MM.1S (cell line): ENCODE data around the gene WNT9B.

Source experiments
- EZH2 ChIP-seq: fragments of 300-600 bp; sonication (generic); optimal IDR thresholded peaks from 2 replicates; pipeline ENCODE3; 2017; ENCODE audit warnings: low read depth, mild to moderate bottlenecking, antibody characterized with exemption, low read length, mixed read lengths
- TF ChIP-seq, protein P1 (sequence below): fragments of 300-600 bp; sonication (generic); IDR thresholded peaks from 2 replicates; pipeline ENCODE4 v1.5.1; 2016; ENCODE audit warnings: antibody characterized with exemption, low read length, mixed read lengths

DNA sequence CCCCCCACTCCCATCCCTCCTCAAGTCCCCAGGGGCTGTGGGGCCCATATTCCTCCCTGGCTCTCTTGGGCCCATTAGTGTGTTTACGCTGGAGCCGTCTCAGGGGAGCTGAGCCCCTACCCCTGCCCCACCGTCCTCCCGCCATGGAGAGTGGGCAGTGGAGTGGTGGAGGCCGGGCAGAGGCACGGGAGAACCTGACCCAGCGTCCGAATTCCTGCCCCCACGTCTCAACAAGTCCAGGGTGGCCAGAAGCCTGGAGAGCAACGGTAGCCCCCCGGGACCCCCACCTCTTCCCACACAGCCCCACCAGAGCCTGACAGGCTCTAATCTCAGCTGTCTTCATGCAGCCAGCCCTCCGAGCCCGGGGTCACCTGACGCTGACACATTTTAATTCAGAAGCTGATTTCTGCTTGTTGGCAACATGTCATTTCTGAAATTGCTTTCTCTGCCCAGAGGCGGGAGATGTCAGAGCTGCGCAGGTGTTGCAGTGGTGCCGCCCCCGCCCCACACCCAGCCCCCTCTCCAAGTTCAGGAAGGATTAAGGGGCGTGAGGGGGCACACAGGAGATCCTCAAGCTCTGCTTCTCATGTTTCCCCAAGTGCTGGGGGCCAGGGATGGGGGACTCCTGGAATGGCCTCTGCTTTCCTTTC is 32.6 kb downstream of the WNT9B start:
- TF ChIP-seq, protein P1, sequence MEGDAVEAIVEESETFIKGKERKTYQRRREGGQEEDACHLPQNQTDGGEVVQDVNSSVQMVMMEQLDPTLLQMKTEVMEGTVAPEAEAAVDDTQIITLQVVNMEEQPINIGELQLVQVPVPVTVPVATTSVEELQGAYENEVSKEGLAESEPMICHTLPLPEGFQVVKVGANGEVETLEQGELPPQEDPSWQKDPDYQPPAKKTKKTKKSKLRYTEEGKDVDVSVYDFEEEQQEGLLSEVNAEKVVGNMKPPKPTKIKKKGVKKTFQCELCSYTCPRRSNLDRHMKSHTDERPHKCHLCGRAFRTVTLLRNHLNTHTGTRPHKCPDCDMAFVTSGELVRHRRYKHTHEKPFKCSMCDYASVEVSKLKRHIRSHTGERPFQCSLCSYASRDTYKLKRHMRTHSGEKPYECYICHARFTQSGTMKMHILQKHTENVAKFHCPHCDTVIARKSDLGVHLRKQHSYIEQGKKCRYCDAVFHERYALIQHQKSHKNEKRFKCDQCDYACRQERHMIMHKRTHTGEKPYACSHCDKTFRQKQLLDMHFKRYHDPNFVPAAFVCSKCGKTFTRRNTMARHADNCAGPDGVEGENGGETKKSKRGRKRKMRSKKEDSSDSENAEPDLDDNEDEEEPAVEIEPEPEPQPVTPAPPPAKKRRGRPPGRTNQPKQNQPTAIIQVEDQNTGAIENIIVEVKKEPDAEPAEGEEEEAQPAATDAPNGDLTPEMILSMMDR = no peak
- no peak for TF ChIP-seq EZH2
